ENCODE measurements around the gene ECT2L. TPM values are rescaled to one million over a fixed set of nuclear protein-coding genes. Genes with fewer than 3 reads are reported as not detected.

The ECT2L gene
- total RNA-seq: not detected

GRCh38 chr6:138795809-138796603, at the start of gene ECT2L:
Gene ECT2L, plus strand, starts transcription at chr6:138796087. Its CDS starts 17,188 bp downstream, at chr6:138813275.
- H3K27me3 ChIP-seq (replicated peaks; ENCODE audit: insufficient read depth): no peaks in the 10 kb centered on the region
- H3K4me1 ChIP-seq (ENCODE audit: control insufficient read depth in 1 of 2, low read depth in 2 of 2): peaks cover 0 to 3% of the 10 kb centered on the region in 2 donors
- no peaks in the 10 kb centered on the region for H3K9me3 ChIP-seq
- peaks cover 11% of the 10 kb centered on the region for H3K36me3 ChIP-seq
- TF ChIP-seq CTCF (IDR thresholded peaks at IDR 0.05): no peak
- DNase-seq (ENCODE audit: low spot score) (no peak), ATAC-seq (ENCODE audit: insufficient number of reproducible peaks, low FRiP score, low read depth) (peak; percentile 50)
- H3K4me3 ChIP-seq: peak within 1 kb of the TSS; percentile 67
- H3K27ac ChIP-seq: peak within 1 kb of the TSS in 1 of 2 donors; percentile 21

- Histone ChIP-seq H3K4me3 (no peak overlapping the region), H3K36me3 (no peaks in the 10 kb centered on the region), H3K4me1 (ENCODE audit: control insufficient read depth in 1 of 2, low read depth in 2 of 2) (no peaks in the 10 kb centered on the region), H3K27ac (no peak overlapping the region), H3K9me3 (no peaks in the 10 kb centered on the region), H3K27me3 (replicated peaks; ENCODE audit: insufficient read depth) (no peaks in the 10 kb centered on the region)
- ATAC-seq (ENCODE audit: insufficient number of reproducible peaks, low FRiP score, low read depth) (no peak), DNase-seq (ENCODE audit: low spot score) (no peak)
- no peak for TF ChIP-seq CTCF (IDR thresholded peaks at IDR 0.05)
Measured at GRCh38 chr6:138752017-138752416, 43.9 kb upstream of the ECT2L start.

- H3K36me3 ChIP-seq: no peaks in the 10 kb centered on the region
- no peak for TF ChIP-seq CTCF (IDR thresholded peaks at IDR 0.05)
- no peak for DNase-seq (ENCODE audit: low spot score)
- no peaks in the 10 kb centered on the region for H3K9me3 ChIP-seq
- H3K4me3 ChIP-seq: no peak overlapping the region
- no peak overlapping the region for H3K27ac ChIP-seq
- no peak for ATAC-seq (ENCODE audit: insufficient number of reproducible peaks, low FRiP score, low read depth)
- no peaks in the 10 kb centered on the region for H3K27me3 ChIP-seq (replicated peaks; ENCODE audit: insufficient read depth)
- no peaks in the 10 kb centered on the region for H3K4me1 ChIP-seq (ENCODE audit: control insufficient read depth in 1 of 2, low read depth in 2 of 2)
Measured at GRCh38 chr6:138757136-138757535, 38.8 kb upstream of the ECT2L start.

- DNase-seq (ENCODE audit: low spot score) (no peak), ATAC-seq (ENCODE audit: insufficient number of reproducible peaks, low FRiP score, low read depth) (no peak)
- Histone ChIP-seq H3K4me1 (ENCODE audit: control insufficient read depth in 1 of 2, low read depth in 2 of 2) (no peaks in the 10 kb centered on the region), H3K4me3 (no peak overlapping the region), H3K27me3 (replicated peaks; ENCODE audit: insufficient read depth) (no peaks in the 10 kb centered on the region), H3K27ac (no peak overlapping the region), H3K9me3 (no peaks in the 10 kb centered on the region), H3K36me3 (no peaks in the 10 kb centered on the region)
- TF ChIP-seq CTCF (IDR thresholded peaks at IDR 0.05): peak; percentile 52
Measured at GRCh38 chr6:138765896-138766655, 29.8 kb upstream of the ECT2L start.

GRCh38 chr6:138769102-138769676, 26.7 kb upstream of the ECT2L start:
- H3K4me1 ChIP-seq (ENCODE audit: control insufficient read depth in 1 of 2, low read depth in 2 of 2): peaks cover 5 to 8% of the 10 kb centered on the region in 2 donors
- H3K27me3 ChIP-seq (replicated peaks; ENCODE audit: insufficient read depth): no peaks in the 10 kb centered on the region
- no peak for TF ChIP-seq CTCF (IDR thresholded peaks at IDR 0.05)
- ATAC-seq (ENCODE audit: insufficient number of reproducible peaks, low FRiP score, low read depth): no peak
- DNase-seq (ENCODE audit: low spot score): no peak
- H3K4me3 ChIP-seq: no peak overlapping the region
- H3K9me3 ChIP-seq: no peaks in the 10 kb centered on the region
- no peaks in the 10 kb centered on the region for H3K36me3 ChIP-seq
- no peak overlapping the region for H3K27ac ChIP-seq
